Calu3 (cell line): ENCODE measurements around the gene GPC3. TPM values are rescaled to one million over a fixed set of nuclear protein-coding genes. Genes with fewer than 3 reads are reported as not detected.
A peak's percentile ranks its signal among the peaks of the same experiment; 100 is the strongest.

ENCODE experiments used
- BruUV-seq: library from RNA; stranded (reverse); fragments of 400-500 nt; replicated peaks from 2 replicates; lab custom pipeline; 2021; lab: Mats Ljungman, UMichigan
- CTCF ChIA-PET: fragments of 300-600 bp; sonication (Branson Sonifier 250); formaldehyde crosslinking; loops from one replicate; lab custom pipeline; 2022; ENCODE audit warnings: antibody characterized with exemption; lab: Charles Lee
- DNase-seq: peaks from one replicate; pipeline ENCODE4 v3.0.0; 2022
- H3K27ac Mint-ChIP-seq: one replicate; pipeline ENCODE4 v1.8.0; 2022; ENCODE audit warnings: mixed read lengths; ENCODE audit not compliant: unreplicated experiment
- H3K27me3 Mint-ChIP-seq: one replicate; pipeline ENCODE4 v1.8.0; 2022; ENCODE audit warnings: mixed read lengths; ENCODE audit not compliant: unreplicated experiment
- H3K36me3 Mint-ChIP-seq: one replicate; pipeline ENCODE4 v1.8.0; 2022; ENCODE audit warnings: mild to moderate bottlenecking, moderate library complexity, mixed read lengths; ENCODE audit not compliant: insufficient read depth, unreplicated experiment
- H3K4me1 Mint-ChIP-seq: one replicate; pipeline ENCODE4 v1.8.0; 2022; ENCODE audit warnings: mild to moderate bottlenecking, low read depth, mixed read lengths; ENCODE audit not compliant: unreplicated experiment
- H3K4me3 Mint-ChIP-seq: one replicate; pipeline ENCODE4 v1.8.0; 2022; ENCODE audit warnings: mild to moderate bottlenecking, low read depth, moderate library complexity, mixed read lengths; ENCODE audit not compliant: unreplicated experiment
- H3K9me3 Mint-ChIP-seq: one replicate; pipeline ENCODE4 v1.8.0; 2022; ENCODE audit warnings: low read depth, mixed read lengths; ENCODE audit not compliant: unreplicated experiment
- CTCF ChIP-seq: fragments of 200-600 bp; IDR thresholded peaks from one replicate; pipeline ENCODE4 v1.8.0; 2022; ENCODE audit warnings: antibody characterized with exemption; ENCODE audit not compliant: unreplicated experiment
- intact Hi-C: fragments of 100-400 bp; cut with micrococcal nuclease; formaldehyde crosslinking; loops from one replicate; pipeline ENCODE4 v1.10.0; 2022; ENCODE audit not compliant: unreplicated experiment
- total RNA-seq: library from RNA; stranded (reverse); gene quantifications from 2 replicates; pipeline ENCODE4 v1.2.3, GENCODE V29; 2022

GPC3 gene
- total RNA-seq, 1 experiment from 2014 or later = 2.3 TPM

- no peaks in the 10 kb centered on the region for H3K27me3 Mint-ChIP-seq
- CTCF ChIA-PET = interaction anchor here (1.3 kb wide), 1 partner anchor 10 kb away, joined by 3 read pairs; no protein-coding TSS in a partner anchor
- peaks cover 25% of the 10 kb centered on the region for H3K4me1 Mint-ChIP-seq
Observed at GRCh38 chrX:133746593-133746992, 238.8 kb downstream of the GPC3 start.

DNA sequence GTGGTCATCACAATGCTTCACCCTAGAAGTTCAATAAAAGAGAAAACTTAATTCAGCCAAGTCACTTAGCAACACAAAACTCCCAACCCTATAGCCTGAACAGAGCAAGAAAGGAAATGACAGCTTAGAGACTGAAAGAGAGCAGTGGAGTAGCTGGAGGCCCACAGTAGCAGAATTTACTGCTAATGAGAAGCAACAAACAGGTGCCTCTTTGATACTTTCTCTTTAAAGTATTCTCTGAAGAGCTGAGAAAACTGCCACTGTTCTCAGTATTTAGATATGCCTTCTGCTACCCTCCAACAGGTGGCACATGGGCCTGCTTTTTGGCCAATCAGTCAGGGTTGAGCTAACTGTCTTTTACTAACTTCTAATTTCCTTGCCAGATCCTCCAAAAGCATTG, 240.0 kb downstream of the GPC3 start:
- peak; percentile 16 for DNase-seq
- Mint-ChIP-seq H3K4me1 (peaks cover 26% of the 10 kb centered on the region), H3K36me3 (no peaks in the 10 kb centered on the region), H3K4me3 (no peak overlapping the region), H3K27ac (no peak overlapping the region), H3K27me3 (no peaks in the 10 kb centered on the region), H3K9me3 (no peaks in the 10 kb centered on the region)
- no TSS peak for BruUV-seq
- CTCF ChIA-PET = interaction anchor here (0.6 to 1.3 kb wide), 4 partner anchors 11 to 1197 kb away, joined by 3 to 5 read pairs (median 3); no protein-coding TSS in a partner anchor
- TF ChIP-seq CTCF = no peak
- intact Hi-C loops = no loop called here

More at GRCh38 chrX:133746593-133746992, 238.8 kb downstream of the GPC3 start:
- no TSS peak for BruUV-seq
- no peak for DNase-seq
- TF ChIP-seq CTCF = no peak
- Mint-ChIP-seq H3K9me3 (no peaks in the 10 kb centered on the region), H3K4me3 (no peak overlapping the region), H3K36me3 (no peaks in the 10 kb centered on the region), H3K27ac (no peak overlapping the region)
- intact Hi-C loops = no loop called here

- H3K4me1 Mint-ChIP-seq = peaks cover 43% of the 10 kb centered on the region
- H3K9me3 Mint-ChIP-seq = no peaks in the 10 kb centered on the region
- BruUV-seq = no TSS peak
- CTCF ChIA-PET = no interaction called here
- intact Hi-C loops = no loop called here
- no peak overlapping the region for H3K27ac Mint-ChIP-seq
- no peak for TF ChIP-seq CTCF
- no peak for DNase-seq
- no peak overlapping the region for H3K4me3 Mint-ChIP-seq
- no peaks in the 10 kb centered on the region for H3K27me3 Mint-ChIP-seq
- H3K36me3 Mint-ChIP-seq = no peaks in the 10 kb centered on the region
Observed at GRCh38 chrX:133742602-133743305, 242.6 kb downstream of the GPC3 start.

DNA sequence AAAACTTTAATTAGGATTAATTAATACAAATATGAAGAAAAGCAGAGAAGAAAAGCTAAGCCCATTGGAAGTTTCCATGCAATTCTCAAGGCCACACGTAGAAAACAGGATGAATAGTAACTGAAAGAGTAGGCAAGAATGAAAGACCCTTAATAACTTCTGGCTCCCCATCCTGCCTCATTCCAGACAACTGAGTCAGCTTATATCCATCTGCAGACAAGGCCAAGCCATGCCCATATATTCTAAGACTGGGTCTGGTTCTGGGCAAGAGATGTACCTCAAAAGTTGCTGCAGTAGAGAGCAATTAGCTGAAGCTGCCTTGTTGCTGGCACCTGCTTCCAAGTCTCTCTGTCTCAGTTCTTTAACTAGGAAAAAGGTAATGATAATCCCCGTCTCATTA, 244.1 kb downstream of the GPC3 start:
- Mint-ChIP-seq H3K4me3 (no peak overlapping the region), H3K4me1 (peaks cover 38% of the 10 kb centered on the region), H3K9me3 (no peaks in the 10 kb centered on the region), H3K36me3 (no peaks in the 10 kb centered on the region), H3K27ac (no peak overlapping the region), H3K27me3 (no peaks in the 10 kb centered on the region)
- CTCF ChIA-PET = interaction anchor here (0.6 kb wide), 1 partner anchor 66 kb away, joined by 4 read pairs; no protein-coding TSS in a partner anchor
- no peak for DNase-seq
- intact Hi-C loops = loop anchor here (2.0 kb wide), 1 partner anchor 31 kb away; no protein-coding TSS in a partner anchor
- BruUV-seq = no TSS peak
- no peak for TF ChIP-seq CTCF
